Measurements from ENCODE around the gene LRRC43.

GRCh38 chr12:122187466-122187865 is 4.5 kb downstream of the LRRC43 start:
- TF ChIP-seq, protein P1, sequence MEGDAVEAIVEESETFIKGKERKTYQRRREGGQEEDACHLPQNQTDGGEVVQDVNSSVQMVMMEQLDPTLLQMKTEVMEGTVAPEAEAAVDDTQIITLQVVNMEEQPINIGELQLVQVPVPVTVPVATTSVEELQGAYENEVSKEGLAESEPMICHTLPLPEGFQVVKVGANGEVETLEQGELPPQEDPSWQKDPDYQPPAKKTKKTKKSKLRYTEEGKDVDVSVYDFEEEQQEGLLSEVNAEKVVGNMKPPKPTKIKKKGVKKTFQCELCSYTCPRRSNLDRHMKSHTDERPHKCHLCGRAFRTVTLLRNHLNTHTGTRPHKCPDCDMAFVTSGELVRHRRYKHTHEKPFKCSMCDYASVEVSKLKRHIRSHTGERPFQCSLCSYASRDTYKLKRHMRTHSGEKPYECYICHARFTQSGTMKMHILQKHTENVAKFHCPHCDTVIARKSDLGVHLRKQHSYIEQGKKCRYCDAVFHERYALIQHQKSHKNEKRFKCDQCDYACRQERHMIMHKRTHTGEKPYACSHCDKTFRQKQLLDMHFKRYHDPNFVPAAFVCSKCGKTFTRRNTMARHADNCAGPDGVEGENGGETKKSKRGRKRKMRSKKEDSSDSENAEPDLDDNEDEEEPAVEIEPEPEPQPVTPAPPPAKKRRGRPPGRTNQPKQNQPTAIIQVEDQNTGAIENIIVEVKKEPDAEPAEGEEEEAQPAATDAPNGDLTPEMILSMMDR (IDR thresholded peaks at IDR 0.05 in 8 of 11, conservative IDR thresholded peaks at IDR 0.05 in 3 of 11): no peak
- TF ChIP-seq POLR2A (IDR thresholded peaks at IDR 0.05) (no peak), POLR2AphosphoS5 (IDR thresholded peaks at IDR 0.05) (no peak)
